ENCODE measurements around the gene ZCCHC14. TPM values are rescaled to one million over a fixed set of nuclear protein-coding genes. Genes with fewer than 3 reads are reported as not detected.

ZCCHC14 gene
- total and polyA plus RNA-seq, 2 of the 8 experiments (the other 6 are each of a cell fraction or from before 2014, with no cell fraction given), result 8.2 to 28.2 TPM

DNA sequence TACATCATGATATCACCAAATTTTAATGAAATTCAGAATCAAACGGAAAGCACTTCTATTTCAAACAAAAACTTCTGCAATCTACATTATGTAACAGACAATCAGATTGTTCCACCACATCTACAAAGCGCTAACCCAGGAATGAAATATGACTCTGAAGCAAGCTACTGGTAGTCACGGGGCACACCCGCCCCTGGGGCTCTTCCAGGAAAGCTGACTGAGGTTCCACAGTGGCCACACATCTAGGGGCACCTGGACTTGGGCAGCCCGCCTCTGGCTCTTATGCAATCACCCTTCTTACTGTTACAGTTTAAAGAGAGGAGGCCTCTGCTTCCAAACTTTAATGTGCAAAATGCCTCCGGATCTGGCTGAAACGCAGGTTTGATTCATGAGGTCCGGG, 27.5 kb downstream of the ZCCHC14 start (continued):
- TF ChIP-seq, protein P1, sequence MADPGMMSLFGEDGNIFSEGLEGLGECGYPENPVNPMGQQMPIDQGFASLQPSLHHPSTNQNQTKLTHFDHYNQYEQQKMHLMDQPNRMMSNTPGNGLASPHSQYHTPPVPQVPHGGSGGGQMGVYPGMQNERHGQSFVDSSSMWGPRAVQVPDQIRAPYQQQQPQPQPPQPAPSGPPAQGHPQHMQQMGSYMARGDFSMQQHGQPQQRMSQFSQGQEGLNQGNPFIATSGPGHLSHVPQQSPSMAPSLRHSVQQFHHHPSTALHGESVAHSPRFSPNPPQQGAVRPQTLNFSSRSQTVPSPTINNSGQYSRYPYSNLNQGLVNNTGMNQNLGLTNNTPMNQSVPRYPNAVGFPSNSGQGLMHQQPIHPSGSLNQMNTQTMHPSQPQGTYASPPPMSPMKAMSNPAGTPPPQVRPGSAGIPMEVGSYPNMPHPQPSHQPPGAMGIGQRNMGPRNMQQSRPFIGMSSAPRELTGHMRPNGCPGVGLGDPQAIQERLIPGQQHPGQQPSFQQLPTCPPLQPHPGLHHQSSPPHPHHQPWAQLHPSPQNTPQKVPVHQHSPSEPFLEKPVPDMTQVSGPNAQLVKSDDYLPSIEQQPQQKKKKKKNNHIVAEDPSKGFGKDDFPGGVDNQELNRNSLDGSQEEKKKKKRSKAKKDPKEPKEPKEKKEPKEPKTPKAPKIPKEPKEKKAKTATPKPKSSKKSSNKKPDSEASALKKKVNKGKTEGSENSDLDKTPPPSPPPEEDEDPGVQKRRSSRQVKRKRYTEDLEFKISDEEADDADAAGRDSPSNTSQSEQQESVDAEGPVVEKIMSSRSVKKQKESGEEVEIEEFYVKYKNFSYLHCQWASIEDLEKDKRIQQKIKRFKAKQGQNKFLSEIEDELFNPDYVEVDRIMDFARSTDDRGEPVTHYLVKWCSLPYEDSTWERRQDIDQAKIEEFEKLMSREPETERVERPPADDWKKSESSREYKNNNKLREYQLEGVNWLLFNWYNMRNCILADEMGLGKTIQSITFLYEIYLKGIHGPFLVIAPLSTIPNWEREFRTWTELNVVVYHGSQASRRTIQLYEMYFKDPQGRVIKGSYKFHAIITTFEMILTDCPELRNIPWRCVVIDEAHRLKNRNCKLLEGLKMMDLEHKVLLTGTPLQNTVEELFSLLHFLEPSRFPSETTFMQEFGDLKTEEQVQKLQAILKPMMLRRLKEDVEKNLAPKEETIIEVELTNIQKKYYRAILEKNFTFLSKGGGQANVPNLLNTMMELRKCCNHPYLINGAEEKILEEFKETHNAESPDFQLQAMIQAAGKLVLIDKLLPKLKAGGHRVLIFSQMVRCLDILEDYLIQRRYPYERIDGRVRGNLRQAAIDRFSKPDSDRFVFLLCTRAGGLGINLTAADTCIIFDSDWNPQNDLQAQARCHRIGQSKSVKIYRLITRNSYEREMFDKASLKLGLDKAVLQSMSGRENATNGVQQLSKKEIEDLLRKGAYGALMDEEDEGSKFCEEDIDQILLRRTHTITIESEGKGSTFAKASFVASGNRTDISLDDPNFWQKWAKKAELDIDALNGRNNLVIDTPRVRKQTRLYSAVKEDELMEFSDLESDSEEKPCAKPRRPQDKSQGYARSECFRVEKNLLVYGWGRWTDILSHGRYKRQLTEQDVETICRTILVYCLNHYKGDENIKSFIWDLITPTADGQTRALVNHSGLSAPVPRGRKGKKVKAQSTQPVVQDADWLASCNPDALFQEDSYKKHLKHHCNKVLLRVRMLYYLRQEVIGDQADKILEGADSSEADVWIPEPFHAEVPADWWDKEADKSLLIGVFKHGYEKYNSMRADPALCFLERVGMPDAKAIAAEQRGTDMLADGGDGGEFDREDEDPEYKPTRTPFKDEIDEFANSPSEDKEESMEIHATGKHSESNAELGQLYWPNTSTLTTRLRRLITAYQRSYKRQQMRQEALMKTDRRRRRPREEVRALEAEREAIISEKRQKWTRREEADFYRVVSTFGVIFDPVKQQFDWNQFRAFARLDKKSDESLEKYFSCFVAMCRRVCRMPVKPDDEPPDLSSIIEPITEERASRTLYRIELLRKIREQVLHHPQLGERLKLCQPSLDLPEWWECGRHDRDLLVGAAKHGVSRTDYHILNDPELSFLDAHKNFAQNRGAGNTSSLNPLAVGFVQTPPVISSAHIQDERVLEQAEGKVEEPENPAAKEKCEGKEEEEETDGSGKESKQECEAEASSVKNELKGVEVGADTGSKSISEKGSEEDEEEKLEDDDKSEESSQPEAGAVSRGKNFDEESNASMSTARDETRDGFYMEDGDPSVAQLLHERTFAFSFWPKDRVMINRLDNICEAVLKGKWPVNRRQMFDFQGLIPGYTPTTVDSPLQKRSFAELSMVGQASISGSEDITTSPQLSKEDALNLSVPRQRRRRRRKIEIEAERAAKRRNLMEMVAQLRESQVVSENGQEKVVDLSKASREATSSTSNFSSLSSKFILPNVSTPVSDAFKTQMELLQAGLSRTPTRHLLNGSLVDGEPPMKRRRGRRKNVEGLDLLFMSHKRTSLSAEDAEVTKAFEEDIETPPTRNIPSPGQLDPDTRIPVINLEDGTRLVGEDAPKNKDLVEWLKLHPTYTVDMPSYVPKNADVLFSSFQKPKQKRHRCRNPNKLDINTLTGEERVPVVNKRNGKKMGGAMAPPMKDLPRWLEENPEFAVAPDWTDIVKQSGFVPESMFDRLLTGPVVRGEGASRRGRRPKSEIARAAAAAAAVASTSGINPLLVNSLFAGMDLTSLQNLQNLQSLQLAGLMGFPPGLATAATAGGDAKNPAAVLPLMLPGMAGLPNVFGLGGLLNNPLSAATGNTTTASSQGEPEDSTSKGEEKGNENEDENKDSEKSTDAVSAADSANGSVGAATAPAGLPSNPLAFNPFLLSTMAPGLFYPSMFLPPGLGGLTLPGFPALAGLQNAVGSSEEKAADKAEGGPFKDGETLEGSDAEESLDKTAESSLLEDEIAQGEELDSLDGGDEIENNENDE (IDR thresholded peaks at IDR 0.05; ENCODE audit: insufficient replicate concordance, low read length), result no peak
- no peak for TF ChIP-seq RNF2 (IDR thresholded peaks at IDR 0.05; ENCODE audit: borderline replicate concordance, low read depth, low read length, missing control alignments, poor library complexity, severe bottlenecking)
- no peak for TF ChIP-seq SIRT6 (IDR thresholded peaks at IDR 0.05; ENCODE audit: low read length)
- no peak for TF ChIP-seq HDAC2 (IDR thresholded peaks at IDR 0.05; ENCODE audit: borderline replicate concordance in 1 of 2, low read depth in 2 of 2, low read length in 2 of 2)
- no peak for TF ChIP-seq YY1 (IDR thresholded peaks at IDR 0.05; ENCODE audit: low read depth, low read length)
- TF ChIP-seq HDAC6 (IDR thresholded peaks at IDR 0.05; ENCODE audit: low read depth, low read length), result no peak
- no peak for TF ChIP-seq RXRA (IDR thresholded peaks at IDR 0.05; ENCODE audit: insufficient read depth, low read depth, low read length)
- no peak for TF ChIP-seq PHF8 (conservative IDR thresholded peaks at IDR 0.05; ENCODE audit: low read depth, low read length)
- TF ChIP-seq, protein P2, sequence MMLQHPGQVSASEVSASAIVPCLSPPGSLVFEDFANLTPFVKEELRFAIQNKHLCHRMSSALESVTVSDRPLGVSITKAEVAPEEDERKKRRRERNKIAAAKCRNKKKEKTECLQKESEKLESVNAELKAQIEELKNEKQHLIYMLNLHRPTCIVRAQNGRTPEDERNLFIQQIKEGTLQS (IDR thresholded peaks at IDR 0.05; ENCODE audit: insufficient read depth, low read depth, low read length), result no peak
